Colonic mucosa (tissue), 4 donors: ENCODE data around the gene ANTXR1. TPM values are rescaled to one million over a fixed set of nuclear protein-coding genes. Genes with fewer than 3 reads are reported as not detected.

ENCODE experiments used
- DNase-seq: peaks from one replicate; pipeline ENCODE4 v3.0.0-alpha.2; 2020
- H3K27ac ChIP-seq: fragments of 200-600 bp; one replicate; pipeline ENCODE4 v1.8.0; 2021
- H3K27me3 ChIP-seq: fragments of 200-600 bp; one replicate; pipeline ENCODE4 v1.8.0; 2021
- H3K36me3 ChIP-seq: fragments of 200-600 bp; one replicate; pipeline ENCODE4 v1.8.0; 2021
- H3K4me1 ChIP-seq: fragments of 200-600 bp; one replicate; pipeline ENCODE4 v1.8.0; 2021; ENCODE audit warnings: mild to moderate bottlenecking
- H3K4me3 ChIP-seq: fragments of 200-600 bp; one replicate; pipeline ENCODE4 v1.8.0; 2021
- H3K9ac ChIP-seq, 2 donors: one replicate each; pipeline ENCODE4 v1.7.0; 2013; ENCODE audit warnings: control low read depth in 2 of 2, low read depth in 2 of 2, low read length in 2 of 2
- H3K9me3 ChIP-seq: fragments of 200-600 bp; one replicate; pipeline ENCODE4 v1.8.0; 2021
- intact Hi-C: fragments of 100-400 bp; cut with DNase I; formaldehyde crosslinking; loops from one replicate; pipeline ENCODE4 v1.14.1; 2022
- total RNA-seq, 2 donors: library from RNA; stranded (reverse); fragmentation: NEBNext Ultra II Directional in 1 of 2; extraction: Animal tissue kit (Norgen Biotek cat#: 25700) in 1 of 2; gene quantifications; one replicate each; pipeline ENCODE4 v1.2.1, GENCODE V29; 2021
- TF ChIP-seq, protein P1 (sequence below): fragments of 200-600 bp; IDR thresholded peaks from one replicate; pipeline ENCODE4 v1.8.0; 2022; ENCODE audit warnings: antibody characterized with exemption, mild to moderate bottlenecking
- donor health status: healthy.
- donor health status: DM: no; HTN: no; CAD: no.
- donor health status: DM: no; HTN: no; CAD: no.

Gene ANTXR1
- total RNA-seq, 2 donors from 2014 or later: 8.1 to 17.0 TPM

DNA sequence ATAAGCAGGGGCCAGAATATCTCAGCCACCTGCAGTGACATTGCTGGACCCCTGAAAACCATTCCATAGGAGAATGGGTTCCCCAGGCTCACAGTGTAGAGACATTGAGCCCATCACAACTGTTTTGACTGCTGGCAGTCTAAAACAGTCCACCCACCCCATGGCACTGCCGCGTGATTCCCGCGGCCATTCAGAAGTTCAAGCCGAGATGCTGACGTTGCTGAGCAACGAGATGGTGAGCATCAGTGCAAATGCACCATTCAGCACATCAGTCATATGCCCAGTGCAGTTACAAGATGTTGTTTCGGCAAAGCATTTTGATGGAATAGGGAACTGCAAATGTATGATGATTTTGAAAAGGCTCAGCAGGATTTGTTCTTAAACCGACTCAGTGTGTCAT is 234.6 kb downstream of the ANTXR1 start:
- H3K27me3 ChIP-seq: no peaks in the 10 kb centered on the region
- intact Hi-C loops: no loop called here
- H3K9ac ChIP-seq: no peak overlapping the region

GRCh38 chr2:69248232-69248631 is 235.3 kb downstream of the ANTXR1 start:
- no peak overlapping the region for H3K27ac ChIP-seq
- no peak overlapping the region for H3K4me3 ChIP-seq
- H3K9me3 ChIP-seq: no peaks in the 10 kb centered on the region
- H3K9ac ChIP-seq: no peak overlapping the region
- TF ChIP-seq, protein P1, sequence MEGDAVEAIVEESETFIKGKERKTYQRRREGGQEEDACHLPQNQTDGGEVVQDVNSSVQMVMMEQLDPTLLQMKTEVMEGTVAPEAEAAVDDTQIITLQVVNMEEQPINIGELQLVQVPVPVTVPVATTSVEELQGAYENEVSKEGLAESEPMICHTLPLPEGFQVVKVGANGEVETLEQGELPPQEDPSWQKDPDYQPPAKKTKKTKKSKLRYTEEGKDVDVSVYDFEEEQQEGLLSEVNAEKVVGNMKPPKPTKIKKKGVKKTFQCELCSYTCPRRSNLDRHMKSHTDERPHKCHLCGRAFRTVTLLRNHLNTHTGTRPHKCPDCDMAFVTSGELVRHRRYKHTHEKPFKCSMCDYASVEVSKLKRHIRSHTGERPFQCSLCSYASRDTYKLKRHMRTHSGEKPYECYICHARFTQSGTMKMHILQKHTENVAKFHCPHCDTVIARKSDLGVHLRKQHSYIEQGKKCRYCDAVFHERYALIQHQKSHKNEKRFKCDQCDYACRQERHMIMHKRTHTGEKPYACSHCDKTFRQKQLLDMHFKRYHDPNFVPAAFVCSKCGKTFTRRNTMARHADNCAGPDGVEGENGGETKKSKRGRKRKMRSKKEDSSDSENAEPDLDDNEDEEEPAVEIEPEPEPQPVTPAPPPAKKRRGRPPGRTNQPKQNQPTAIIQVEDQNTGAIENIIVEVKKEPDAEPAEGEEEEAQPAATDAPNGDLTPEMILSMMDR: no peak
- no peaks in the 10 kb centered on the region for H3K4me1 ChIP-seq
- no peaks in the 10 kb centered on the region for H3K27me3 ChIP-seq
- no peak for DNase-seq
- intact Hi-C loops: no loop called here
- no peaks in the 10 kb centered on the region for H3K36me3 ChIP-seq

More for the DNA sequence above, 234.6 kb downstream of the ANTXR1 start:
- no peaks in the 10 kb centered on the region for H3K4me1 ChIP-seq
- no peaks in the 10 kb centered on the region for H3K36me3 ChIP-seq
- H3K27ac ChIP-seq: no peak overlapping the region
- H3K9me3 ChIP-seq: no peaks in the 10 kb centered on the region
- TF ChIP-seq, protein P1: no peak
- no peak overlapping the region for H3K4me3 ChIP-seq
- DNase-seq: no peak

GRCh38 chr2:69250981-69251380 is 238.0 kb downstream of the ANTXR1 start:
- no peak overlapping the region for H3K9ac ChIP-seq
- no peaks in the 10 kb centered on the region for H3K36me3 ChIP-seq
- no peak overlapping the region for H3K4me3 ChIP-seq
- no peaks in the 10 kb centered on the region for H3K4me1 ChIP-seq
- intact Hi-C loops: no loop called here
- no peak for DNase-seq
- TF ChIP-seq, protein P1: no peak
- no peaks in the 10 kb centered on the region for H3K27me3 ChIP-seq
- H3K27ac ChIP-seq: no peak overlapping the region
- H3K9me3 ChIP-seq: no peaks in the 10 kb centered on the region

DNA sequence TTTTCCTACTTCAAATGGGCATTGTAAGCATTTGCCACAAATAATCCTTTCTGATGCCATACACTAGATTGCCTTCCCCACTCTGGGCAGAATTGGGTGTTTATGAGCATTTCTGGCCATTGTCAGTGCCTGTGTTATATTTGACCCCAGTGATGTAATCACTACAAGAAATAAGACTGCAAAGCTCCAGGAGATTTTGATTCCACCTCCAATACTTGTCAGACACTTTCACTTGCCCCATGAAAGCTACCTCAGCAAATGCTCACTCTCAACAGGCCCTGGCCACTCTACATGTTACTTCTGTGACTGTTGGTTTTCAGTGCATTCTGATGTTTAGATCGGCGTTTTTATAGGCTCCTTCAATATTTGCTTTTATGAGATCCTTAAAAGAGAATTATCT is 239.0 kb downstream of the ANTXR1 start:
- intact Hi-C loops: no loop called here
- Histone ChIP-seq H3K27me3 (no peaks in the 10 kb centered on the region), H3K9me3 (no peaks in the 10 kb centered on the region), H3K27ac (no peak overlapping the region), H3K9ac (no peak overlapping the region), H3K36me3 (no peaks in the 10 kb centered on the region), H3K4me3 (no peak overlapping the region), H3K4me1 (no peaks in the 10 kb centered on the region)
- TF ChIP-seq, protein P1: no peak
- no peak for DNase-seq

DNA sequence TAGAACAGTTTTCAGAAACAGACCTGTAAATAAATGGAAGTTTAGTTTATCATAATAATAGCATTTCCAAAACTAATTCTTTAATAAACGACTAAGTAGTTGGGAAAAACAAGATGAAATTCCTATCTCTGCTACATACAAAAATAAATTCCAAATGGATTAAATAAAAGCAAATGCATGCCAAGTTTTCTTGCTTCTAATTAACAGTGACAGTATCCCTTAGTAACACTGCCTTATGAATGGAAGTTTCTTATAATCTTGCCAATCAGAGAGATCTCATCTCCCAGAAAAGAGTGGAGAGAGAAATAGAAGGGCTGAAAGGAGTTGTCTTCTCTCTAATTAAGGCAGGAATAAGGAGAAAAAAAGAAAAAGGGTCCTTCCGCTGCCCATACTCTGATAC is 240.1 kb downstream of the ANTXR1 start:
- Histone ChIP-seq H3K4me1 (no peaks in the 10 kb centered on the region), H3K27ac (no peak overlapping the region), H3K9ac (no peak overlapping the region), H3K9me3 (no peaks in the 10 kb centered on the region), H3K36me3 (no peaks in the 10 kb centered on the region), H3K4me3 (no peak overlapping the region), H3K27me3 (no peaks in the 10 kb centered on the region)
- intact Hi-C loops: no loop called here
- no peak for DNase-seq
- TF ChIP-seq, protein P1: no peak
